ENCODE data around the gene KATNB1.
A peak's percentile ranks its signal among the peaks of the same experiment; 100 is the strongest.
"Not testable (repeated sequence)": the region's sequence is repeated elsewhere in the genome, so short reads cannot be mapped to it uniquely, and the experiment has no call there.

KATNB1 gene

DNA sequence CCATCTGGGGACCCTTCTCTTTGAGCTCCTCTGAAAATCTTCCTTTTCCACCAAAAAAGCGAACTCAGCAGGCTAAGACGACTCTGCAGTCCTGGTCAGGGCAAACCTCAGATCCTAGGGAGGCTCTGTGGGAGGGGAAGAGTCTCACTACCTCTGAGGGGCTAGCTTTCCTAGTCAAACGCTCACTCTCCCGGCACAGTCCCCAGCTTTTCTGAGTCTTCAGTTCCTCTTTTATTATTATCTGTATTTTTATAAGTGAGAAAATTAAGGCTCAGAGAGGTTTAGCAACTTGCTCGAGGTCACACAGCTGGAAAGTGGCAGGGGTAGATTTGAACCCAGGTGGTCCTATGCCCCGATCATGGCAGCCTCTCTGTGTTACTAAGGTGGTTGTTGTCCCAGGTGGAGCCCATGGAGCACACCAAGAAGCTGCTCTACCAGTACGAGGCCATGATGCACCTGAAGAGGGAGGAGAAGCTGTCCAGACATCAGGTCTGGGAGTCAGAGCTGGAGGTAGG, 9.1 kb upstream of the KATNB1 start:
- DNase-seq: no peak

DNA sequence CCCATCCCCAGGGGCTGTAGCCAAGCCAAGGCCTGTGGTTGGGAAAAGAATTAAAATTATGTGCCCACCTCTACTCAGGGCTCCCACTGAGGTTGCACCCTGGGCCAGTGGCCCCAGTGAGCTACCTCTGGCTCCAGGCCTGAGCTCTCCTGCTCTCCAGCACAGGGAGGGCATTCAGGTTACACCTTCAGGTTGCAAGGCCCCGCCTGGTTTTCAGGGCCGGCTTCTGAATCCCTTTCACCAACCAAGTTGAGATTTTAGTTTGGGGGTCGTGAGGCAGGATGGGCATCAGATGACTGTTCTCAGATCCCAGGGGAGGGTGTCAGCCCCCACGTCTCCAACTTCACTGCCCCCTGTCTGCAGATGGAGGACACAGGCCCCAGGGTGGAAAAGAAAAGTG, 8.0 kb upstream of the KATNB1 start:
- no peak for DNase-seq

DNA sequence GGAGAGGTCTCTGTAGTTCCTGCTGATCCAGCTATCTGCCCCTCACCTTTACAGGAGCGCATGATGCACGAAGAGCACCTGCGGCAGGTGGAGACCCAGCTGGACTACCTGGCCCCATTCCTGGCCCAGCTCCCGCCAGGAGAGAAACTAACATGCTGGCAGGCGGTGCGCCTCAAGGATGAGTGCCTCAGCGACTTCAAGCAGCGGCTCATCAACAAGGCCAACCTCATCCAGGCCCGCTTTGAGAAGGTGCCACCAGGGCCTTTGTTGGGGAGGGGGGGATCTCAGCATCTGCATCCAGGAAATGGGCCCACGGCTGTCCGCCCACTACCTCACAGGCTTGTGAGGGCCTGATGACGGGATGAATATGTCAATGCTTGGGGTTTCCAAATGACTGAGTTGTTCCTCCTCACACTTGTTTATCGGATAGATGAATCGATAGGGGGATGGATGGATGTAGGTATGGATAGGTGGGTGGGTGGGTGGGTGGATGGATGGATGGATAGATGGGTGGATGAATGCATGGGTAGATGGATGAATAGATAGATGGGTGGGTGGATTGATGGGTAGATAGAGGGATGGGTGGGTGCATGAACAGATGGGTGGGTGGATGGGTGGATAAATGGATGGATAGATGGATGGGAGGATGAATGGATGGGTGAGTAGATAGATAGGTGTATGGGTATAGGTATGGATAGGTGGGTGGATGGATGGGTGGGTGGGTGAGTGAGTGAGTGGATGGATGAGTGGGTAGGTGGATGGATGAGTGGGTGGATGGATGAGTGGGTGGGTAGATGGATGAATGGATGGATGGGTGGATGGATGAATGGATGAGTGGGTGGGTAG, 7.0 kb upstream of the KATNB1 start:
- no peak for DNase-seq

DNA sequence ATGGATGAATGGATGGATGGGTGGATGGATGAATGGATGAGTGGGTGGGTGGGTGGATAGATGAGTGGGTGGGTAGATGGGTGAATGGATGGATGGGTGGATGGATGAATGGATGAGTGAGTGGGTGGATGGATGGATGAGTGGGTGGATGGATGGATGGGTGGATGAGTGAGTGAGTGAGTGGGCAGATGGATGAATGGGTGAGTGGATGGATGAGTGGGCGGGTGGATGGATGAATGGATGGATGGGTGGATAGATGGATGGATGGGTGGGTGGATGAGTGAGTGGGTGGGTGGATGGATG, 6.4 kb upstream of the KATNB1 start:
- DNase-seq: no peak

DNA sequence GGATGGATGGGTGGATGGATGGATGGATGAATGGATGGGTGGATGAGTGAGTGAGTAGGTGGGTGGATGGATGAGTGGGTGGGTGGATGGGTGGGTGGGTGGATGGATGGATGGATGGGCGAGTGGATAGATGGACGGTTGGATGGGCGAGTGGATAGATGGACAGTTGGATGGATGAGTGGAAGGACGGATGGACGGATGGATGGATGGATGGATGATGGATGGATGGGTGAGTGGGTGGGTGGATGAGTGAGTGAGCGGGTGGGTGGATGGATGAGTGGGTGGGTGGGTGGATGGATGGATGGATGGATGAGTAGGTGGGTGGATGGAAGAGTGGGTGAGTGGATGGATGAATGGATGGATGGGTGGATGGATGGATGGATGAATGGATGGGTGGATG, 5.7 kb upstream of the KATNB1 start:
- DNase-seq: not testable (repeated sequence)

DNA sequence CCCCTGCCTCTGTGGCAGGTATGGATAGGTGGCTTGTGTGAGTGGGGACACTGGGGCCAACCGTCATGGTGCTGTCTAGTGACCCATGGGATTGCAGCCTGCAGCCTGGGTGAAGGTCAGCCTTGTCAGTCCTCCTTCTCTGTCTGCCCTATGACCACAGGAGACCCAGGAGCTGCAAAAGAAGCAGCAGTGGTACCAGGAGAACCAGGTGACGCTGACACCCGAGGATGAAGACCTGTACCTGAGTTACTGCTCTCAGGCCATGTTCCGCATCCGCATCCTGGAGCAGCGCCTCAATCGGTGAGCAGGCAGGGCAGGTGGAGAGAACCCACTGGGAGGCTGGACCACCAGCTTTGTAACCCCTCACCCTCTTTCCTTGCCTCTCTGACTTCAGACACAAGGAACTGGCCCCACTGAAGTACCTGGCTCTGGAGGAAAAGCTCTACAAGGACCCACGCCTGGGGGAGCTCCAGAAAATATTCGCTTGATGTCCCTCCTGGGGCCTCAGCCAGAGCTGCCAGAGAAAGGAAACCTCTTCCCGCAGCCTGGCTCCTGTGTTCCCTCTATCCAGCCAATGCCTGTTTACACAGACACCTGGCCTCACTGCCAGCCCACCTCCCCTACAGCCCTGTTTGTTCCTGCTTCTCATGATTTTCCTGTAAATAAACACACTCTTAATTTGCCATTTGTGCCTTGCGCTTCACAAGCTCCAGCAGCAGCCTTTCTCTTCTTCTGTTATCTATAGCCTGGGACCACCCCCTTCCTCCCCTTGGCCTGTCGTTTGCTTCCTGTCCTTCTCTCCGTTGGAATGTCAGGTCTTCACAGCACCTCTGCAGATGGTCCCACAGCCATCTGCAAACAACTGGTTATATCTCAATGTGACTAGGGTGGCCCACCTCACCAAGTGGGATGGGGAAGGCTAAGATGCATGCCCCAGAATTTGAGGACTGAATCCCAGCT, 4.5 kb upstream of the KATNB1 start:
- DNase-seq: no peak

DNA sequence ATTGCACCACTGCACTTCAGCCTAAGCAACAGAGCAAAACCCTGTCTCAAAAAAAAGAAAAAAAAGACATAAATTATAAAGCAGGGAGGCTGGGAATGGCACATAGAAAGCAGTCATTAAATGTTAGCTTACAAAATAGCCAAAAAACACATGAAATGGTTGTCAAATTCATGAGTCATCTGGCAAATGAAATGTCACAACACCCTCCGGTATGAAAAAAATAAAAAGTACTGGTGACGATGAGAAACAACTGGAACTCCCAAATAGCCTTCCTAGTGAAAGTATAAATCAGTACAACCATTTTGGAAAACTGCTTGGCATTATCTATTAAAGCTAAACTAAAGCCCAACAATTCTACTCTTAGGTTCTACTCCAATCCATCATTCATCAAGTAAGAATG, 3.5 kb upstream of the KATNB1 start:
- DNase-seq: no peak

DNA sequence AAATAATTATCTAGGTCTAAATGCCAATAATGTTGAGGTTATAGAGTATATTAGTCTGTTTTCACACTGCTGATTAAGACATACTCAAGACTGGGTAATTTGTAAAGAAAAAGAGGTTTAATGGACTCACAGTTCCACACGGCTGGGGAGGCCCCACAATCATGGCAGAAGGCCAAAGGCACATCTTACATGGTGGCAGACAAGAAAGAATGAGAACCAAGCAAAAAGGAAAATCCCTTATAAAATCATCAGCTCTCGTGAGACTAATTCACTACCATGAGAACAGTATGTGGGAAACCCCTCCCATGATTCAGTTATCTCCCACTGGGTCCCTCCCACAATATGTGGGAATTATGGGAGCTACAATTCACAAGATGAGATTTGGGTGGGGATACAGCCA, 2.9 kb upstream of the KATNB1 start:
- DNase-seq: no peak

DNA sequence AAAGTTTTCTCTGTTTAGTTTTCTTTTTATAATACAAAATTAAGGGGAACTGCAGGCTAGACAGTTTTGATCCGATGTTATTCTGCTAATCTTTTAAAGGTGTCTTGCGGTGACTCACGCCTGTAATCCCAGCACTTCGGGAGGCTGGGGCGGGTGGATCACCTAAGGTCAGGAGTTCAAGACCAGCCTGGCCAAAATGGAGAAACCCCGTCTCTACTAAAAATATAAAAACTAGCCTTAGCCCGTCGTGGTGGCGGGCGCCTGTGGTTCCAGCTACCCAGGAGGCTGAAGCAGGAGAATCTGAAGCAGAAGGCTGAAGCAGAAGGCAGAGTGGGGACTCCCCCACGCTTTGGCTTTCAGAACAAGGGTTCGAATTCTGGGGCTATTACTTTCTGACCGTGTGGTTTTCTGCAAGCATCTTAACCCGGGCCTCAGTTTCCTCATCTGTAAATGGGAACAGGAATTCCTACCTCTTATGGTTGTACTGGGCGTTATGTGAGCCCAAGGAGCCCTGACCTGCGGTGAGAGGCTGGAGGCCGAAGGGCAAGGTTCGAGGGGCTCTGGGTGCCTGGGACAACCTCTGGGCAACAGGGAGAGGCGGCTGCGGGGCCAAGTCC, 1.2 kb upstream of the KATNB1 start:
- no peak for DNase-seq

DNA sequence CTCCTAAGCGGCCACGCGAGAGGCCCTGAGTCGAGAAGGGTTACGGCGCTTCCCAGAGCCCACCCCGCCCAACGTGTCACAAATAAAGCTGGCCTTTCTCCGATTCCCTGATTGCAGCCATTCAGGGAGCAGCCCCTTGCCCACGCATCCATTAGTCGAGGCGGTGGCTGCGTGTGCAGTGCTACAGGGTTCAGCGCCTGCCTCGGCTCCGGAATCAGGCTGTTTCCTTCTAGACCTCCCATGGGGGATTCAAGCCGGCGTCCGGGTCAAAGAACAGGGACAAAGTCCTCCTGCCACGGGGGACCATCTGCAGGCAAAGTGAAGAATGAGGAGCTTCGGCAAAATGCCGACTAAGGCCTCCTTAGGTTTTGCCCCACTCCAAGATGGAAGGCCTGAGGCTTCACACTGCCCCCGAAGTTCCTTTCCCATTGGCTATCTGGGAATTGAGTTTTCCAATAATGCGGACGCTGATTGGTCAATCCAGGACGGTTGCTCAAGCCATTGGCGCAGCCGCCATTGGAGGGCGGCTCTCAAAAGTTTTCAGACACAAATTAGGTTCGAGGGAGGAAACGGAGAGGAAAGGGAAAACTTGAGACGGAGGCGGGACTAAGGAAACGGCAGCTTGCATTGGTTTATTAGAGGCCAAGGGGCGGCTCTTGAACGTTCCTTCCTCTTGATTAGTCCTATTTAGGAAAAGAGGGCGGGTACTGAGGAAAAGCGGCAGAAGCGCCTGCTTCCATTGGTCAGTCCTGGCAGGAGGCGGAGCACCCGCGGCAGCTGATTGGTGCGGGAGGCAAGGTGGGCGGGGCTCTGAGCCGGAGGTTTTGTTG, 430 bp upstream of the KATNB1 start:
- peak; percentile 100 for DNase-seq

DNA sequence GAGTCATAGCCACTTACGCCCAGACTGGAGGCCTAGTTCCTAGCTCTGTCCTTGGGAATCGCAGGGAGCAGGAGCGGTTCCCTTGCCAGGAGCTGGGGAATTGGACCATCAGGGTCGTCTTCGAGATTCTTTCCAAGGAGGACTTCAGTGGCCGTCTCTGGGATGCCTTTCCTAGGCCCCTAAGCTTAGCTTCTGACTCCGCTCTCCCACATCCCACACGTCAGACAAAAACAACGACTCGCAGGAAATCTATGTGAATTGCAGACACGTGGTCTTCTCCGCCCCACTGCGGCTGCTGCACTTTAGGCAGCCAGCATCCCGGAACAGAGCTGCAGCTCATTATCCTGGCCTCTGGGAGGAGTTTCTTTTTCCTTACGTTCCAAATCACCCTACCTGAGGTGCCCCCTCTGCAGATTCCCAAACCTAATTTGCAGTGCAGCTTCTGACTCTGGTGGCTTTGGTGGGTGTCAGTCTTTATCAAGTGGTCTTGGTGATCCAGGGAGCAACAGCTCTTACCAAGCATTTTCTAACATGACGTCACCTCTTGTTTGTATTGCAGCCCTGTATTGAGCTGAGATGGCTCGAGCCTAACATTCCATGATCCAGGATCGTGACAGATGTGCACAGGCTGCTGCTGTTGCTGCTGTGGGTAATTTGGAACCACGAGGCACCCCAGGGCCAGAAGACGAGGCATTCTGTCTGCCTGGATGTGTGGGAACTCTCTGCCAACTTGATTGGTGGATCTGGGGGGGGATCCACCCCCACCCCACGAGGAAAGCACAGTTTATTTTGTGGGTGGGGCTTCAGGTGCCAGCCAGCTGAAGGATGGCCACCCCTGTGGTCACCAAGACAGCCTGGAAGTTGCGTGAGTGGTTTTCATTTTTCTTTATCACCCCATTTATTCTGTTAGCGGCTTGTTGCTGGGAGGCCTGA, 1.1 kb downstream of the KATNB1 start:
- peak; percentile 56 for DNase-seq

DNA sequence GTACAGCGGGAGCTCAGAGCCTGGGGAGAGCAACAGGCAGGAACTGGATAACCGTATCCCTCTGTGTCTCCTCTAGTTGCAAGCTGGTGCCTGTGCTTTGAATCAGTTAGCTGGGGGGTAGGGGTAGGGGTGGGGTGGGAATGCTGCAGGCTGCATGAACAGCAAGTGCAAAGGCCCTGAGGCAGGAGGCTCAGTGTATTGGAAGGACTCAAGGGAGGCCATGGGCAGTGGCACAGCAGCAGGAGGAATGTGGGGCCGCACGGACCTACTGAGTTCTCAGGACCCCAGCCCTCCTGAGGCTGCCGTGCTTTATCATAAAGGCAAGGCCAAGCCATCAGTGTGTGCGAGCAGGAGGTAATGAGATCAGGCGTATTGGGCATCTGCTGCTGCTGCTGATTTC, 3.3 kb downstream of the KATNB1 start:
- DNase-seq: no peak

DNA sequence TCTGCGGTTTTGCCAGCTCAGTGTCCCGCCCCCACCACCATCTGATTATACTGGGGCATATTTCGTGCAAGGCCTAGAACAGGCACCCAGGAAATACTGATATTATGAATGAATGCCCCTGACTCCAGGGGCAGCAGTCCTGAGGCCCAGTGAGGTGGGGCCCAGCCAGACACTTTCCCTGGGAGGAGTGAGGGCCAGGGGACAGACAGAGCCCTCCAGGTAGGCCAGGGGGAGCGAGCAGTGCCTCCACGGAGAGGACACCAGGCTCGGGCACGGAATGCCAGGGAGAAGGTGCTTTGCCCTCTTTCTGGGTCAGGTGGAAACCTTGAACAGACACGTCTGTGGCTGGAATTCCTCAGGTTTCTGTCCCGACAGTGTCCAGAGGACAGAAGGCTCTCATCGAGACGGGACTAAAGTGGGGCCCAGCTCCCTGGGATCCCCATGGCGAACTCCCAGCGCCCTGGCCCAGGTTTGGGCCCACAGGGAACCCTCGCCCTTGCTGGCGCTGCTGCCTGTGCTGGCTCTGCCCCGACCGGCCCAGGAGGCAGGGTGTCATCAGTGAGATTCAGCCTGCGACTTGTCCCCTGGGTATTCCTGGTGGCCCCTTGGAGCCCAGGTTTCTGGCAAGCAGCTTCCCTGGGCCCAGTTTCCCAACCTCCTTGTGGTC, 4.3 kb downstream of the KATNB1 start:
- DNase-seq: no peak

DNA sequence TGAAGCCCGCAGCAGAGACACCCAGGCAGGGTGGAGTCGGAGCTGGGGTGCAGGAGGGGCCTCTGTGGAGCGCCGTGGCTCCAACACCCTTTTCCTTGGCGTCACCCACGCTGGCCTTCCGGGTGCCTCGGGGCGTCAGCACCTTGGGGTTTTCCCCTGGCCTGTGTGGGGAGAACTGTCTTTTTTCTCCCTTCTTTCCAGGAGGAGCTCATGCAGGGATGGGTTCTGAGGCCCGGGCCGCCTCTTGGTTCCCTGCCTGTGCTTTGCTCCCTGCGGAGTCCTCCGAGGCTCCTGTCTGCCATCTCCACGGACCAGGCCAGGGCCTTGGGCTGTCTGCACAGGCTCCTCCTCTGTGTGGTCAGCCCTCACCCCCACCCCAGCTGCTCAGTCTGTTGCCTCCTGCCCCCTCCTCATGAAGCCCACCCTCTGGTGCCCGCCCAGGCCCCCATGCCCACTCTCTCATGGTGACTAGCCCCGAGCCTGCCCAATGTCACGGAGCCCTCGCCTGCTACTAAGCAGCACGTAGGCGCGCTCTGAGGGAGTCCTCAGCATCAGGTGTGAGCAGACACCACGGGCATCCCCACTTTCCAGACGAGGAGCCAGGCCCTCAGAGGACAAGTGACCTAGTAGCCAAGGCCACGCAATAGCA, 5.0 kb downstream of the KATNB1 start:
- no peak for DNase-seq

DNA sequence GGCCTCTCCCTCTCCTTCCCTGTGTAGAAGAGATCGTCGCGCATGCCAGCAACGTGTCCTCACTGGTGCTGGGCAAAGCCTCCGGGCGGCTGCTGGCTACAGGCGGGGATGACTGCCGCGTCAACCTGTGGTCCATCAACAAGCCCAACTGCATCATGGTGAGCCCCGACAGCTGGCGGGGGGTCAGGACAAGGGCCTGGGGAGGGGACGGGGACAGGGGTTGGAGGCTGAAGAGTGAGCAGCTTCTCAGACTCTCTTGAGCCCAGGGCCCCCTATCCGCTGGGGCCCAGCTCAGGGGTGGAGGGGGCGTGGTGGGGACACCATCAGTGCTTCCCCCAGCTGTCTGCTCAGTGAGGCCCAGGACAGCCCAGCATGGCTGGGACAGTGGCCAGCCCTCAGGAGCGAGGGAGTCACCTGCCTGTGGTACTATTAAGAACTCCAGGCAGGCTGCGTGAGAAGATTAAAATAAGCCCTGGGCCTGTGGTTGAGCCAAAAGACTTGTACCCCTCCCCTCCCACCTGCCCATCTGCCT, 6.2 kb downstream of the KATNB1 start:
- DNase-seq: peak; percentile 61

DNA sequence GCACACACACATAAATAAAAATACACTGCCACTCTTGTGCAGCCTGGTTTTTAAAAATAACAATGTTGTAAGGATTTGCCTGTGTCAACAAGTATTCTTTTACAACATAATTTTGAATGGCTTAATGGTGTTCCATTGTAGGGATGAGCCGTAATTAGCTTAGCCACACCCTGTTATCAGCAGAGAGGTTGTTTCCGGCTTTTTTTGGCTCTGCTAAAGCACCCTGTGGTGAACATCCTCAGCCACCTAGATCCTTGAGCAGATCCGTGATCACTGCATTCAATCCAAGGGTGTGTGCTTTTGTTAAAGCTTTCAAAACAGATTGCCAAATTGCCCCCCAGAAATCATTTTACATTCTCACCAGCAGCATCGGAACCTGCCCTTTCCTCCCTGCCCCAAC, 7.0 kb downstream of the KATNB1 start:
- DNase-seq: no peak

DNA sequence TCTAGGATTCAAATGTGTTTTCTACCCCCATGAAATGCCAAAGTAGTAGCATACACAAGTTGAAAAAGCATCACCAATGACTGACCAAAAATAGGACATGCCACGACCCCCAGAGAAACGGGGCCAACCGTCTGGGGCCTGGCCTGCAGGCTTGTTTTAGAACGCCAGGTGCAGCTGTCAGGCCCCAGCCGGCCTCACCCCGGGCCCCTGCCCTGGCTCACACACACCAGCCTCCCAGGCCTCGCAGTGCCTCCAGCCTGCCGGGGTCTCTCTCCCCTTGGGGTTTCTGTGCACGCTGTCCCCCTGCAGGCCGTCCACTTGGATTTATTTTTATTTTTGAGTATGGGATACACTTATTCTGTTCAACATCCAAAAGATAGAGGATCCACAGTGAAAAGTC, 7.9 kb downstream of the KATNB1 start:
- DNase-seq: no peak

DNA sequence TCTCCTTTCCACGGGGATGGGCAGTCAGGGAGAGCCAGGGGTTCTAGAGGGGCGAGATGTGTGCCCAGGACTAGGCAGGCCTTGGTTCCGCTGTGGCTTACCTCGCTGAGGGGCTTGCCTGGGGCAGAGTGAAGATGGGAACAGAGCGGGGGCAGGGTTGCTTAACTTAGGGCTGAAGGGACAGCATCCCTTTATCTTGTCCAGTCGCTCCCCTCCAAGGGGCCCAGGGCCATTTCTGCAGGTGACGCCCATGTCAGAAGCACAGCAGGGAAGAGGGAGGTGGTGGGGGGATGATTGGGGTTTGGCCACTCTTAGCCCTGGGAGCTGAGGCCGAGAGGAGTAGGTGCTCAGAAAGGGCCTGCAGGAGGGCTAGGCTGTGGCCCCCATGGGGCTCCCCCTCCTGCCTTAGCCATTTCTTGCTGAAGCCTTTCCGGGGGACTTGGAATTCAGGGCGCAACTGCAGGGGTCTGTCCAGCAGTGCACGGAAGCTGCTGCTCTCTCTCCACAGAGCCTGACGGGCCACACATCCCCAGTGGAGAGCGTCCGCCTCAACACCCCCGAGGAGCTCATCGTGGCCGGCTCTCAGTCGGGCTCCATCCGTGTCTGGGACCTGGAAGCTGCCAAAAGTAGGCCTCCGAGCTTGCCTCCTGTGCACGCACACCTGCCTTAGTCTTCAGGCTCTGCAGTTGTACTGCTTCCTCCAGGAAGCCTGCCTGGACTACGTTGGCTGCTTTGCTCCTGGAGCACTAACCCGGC, 8.5 kb downstream of the KATNB1 start:
- no peak for DNase-seq

DNA sequence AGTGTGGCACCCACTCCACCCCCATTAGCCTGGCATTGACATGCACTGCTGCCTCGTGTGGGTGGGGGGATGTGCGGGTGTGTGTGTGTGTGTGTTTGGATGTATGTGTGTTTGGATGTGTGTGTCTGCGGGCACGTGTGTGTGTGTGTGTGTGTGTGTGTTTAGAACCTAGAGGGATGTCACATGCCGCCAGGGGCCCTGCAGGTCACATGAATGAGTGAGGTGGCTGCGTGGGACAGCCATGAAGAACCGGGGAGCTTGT, 9.0 kb downstream of the KATNB1 start:
- DNase-seq: no peak

DNA sequence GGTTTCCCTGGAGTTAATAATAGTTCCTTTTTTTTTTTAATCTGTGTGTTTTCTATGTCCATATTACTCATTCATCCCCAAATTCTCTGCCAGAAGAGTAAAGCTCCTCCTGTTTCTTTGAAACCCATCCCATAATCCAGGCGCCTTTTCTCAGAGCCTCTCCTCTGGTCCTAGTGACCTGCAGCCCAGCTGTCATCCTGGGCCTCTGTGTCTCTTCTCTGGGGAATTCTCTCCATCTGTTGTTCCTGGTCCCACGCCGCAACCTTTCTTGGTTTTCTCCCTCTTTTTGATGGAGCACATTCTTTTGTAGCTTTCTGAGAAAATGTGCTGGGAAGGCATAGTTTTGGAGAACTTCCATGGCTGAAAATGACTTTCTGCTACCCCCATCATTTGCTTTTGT, 10.2 kb downstream of the KATNB1 start:
- peak; percentile 51 for DNase-seq
